MG63 (cell line): Measurements from ENCODE around the gene SORCS3. TPM values are rescaled to one million over a fixed set of nuclear protein-coding genes. Genes with fewer than 3 reads are reported as not detected.

Experiments
- DNase-seq: peaks from one replicate; pipeline ENCODE4 v3.0.0-alpha.2; 2020
- H3K27me3 ChIP-seq: fragments of 250-450 bp; sonication (Bioruptor Pico); 2 replicates; pipeline ENCODE4 v1.5.1; 2020; ENCODE audit warnings: mild to moderate bottlenecking, moderate library complexity
- H3K36me3 ChIP-seq: fragments of 250-450 bp; sonication (Bioruptor Pico); 2 replicates; pipeline ENCODE4 v1.5.1; 2020; ENCODE audit warnings: mild to moderate bottlenecking, moderate library complexity
- H3K4me3 ChIP-seq: fragments of 250-450 bp; sonication (Bioruptor Pico); 2 replicates; pipeline ENCODE4 v1.5.1; 2020; ENCODE audit warnings: mild to moderate bottlenecking, moderate library complexity
- H3K9me3 ChIP-seq: fragments of 250-450 bp; sonication (Bioruptor Pico); 2 replicates; pipeline ENCODE4 v1.5.1; 2020; ENCODE audit warnings: mild to moderate bottlenecking, moderate library complexity
- total RNA-seq: library from RNA; depleted of rRNA; stranded (reverse); fragments of >200 nt; shearing (Covaris generic); gene quantifications from 2 replicates; pipeline ENCODE4 v1.2.3, GENCODE V29; 2014; ENCODE audit warnings: low replicate concordance

The SORCS3 gene
- total RNA-seq, 1 experiment from 2014 or later = not detected

DNA sequence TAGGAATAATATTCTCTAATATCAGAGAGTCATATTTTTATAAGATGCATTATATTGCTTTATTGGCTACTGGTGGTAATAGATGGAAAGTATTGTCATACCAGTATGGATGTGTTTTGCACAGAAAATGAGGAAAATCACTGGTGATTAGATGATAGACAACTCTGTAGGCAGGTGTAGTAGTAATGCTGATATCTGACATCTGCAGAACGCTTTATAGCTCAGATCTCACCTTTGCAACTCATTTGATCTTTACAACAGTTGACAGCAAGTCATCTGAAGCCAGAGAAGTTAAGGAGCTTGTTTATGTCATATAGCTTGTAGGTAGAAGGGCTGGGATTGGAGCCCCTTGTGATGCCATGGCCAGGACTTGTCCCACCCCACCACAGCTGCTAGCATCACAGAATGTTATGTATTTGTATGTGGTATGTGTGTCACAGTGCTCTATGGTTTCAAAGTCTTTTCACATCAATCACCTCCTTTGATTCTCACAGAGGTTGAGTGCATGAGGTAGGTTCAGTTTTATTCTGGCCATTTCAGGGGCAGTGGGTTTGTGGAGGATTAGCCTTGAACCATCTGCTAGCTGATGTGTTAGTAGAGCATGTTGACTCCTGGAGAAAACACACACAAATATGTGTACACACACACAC is 140.0 kb downstream of the SORCS3 start:
- no peaks in the 10 kb centered on the region for H3K9me3 ChIP-seq
- no peak overlapping the region for H3K4me3 ChIP-seq
- no peak for DNase-seq
- no peaks in the 10 kb centered on the region for H3K27me3 ChIP-seq
- H3K36me3 ChIP-seq = no peaks in the 10 kb centered on the region

DNA sequence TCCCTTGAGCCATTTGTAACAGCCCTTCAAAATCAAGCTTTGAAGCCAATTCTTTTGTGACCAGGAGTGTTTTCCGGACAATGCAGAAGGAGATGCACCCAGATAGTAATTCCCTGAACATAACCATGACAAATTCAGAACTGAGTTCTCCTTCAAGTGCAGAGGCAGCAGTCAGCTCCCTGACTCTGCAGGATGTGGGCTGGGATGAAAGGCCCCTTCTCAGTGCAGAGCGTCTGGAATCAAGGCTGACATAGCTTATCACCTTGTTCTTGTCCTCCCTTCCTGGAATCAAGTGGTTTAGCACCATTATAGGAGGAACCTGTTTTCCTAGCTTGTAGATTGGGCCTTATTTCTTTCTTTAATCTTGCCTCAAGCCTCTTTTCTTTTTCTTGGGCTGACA is 143.4 kb downstream of the SORCS3 start:
- no peaks in the 10 kb centered on the region for H3K9me3 ChIP-seq
- DNase-seq = no peak
- no peaks in the 10 kb centered on the region for H3K36me3 ChIP-seq
- no peaks in the 10 kb centered on the region for H3K27me3 ChIP-seq
- H3K4me3 ChIP-seq = no peak overlapping the region

DNA sequence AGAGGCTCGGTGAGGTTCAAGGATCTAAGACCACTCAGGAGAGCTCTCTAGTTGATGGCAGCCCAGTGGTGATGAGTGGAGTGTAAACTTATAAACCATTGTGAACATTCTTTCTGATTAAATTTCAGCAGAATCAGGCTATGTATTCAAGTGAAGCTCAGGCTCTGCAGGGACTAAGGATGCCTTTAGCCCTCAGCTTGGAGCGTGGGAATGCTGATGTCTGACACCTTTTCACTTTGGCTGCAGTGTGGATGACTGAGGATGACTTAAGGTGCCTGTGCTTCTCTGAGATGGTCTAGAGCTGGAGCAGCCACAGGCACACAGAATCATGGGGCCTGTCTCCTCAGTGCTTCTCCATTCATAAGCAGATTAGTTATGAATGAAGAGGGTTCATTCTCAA is 150.4 kb downstream of the SORCS3 start:
- Histone ChIP-seq H3K27me3 (no peaks in the 10 kb centered on the region), H3K9me3 (no peaks in the 10 kb centered on the region), H3K4me3 (no peak overlapping the region), H3K36me3 (no peaks in the 10 kb centered on the region)
- DNase-seq = no peak

DNA sequence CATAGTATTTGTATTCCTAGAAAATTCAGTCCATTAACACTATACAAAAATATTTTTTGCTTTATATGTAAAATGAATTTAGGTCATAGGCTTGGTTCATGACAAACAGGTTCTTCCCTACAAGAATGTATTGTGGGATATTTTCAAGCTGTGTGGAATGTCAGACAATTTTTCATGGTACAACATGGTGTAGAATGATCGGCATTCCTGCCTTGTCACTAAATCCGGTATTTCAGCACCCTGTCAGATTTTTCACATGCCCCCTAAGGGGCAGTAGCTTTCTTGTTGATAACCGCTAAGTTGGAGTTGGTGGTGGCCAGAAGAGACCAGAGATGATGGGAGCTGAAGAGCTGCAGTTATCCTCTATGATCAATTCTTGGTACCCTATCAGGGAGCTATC is 154.3 kb downstream of the SORCS3 start:
- Histone ChIP-seq H3K9me3 (no peaks in the 10 kb centered on the region), H3K27me3 (no peaks in the 10 kb centered on the region), H3K4me3 (no peak overlapping the region), H3K36me3 (no peaks in the 10 kb centered on the region)
- no peak for DNase-seq

DNA sequence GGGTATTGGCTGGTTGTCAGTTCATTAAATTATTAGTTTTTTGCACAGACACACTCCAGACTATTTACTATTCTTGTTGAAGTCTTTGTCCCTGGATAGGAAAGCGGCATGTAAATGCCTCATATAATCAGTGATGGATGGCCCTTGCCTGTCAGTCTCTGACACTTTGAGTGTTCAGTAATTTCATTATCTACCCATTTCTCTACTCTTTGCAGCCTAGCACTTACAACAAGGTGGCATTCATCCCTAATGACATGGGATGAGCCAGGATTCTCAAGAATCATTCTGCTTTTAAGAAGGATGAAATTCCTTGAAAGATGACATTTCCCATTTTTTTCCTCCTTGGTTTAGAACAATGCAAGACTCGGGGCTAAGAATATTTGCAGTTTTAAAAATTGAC is 155.7 kb downstream of the SORCS3 start:
- DNase-seq = no peak

DNA sequence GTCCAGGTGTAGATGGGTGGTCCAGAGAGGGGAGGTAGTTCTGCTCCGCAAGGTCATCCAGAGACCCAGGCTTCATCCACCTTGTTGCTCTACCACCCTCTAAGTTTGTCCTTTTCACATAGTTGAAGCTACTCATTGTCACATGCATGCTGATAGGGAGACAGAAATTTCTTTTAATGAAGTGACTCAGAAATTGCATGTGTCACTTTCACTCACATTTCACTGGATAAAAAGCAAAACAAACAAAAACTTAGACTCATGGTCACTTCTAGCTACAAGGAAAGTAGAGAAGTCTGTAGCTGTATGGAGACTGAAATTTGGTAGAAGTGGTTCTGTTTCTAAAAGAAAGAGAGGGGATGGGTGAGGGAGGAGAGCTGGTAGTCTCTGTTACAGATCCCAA is 161.9 kb downstream of the SORCS3 start:
- Histone ChIP-seq H3K36me3 (no peaks in the 10 kb centered on the region), H3K4me3 (no peak overlapping the region), H3K9me3 (no peaks in the 10 kb centered on the region), H3K27me3 (no peaks in the 10 kb centered on the region)
- DNase-seq = no peak

More for the DNA sequence above, 155.7 kb downstream of the SORCS3 start:
- H3K36me3 ChIP-seq = no peaks in the 10 kb centered on the region
- H3K27me3 ChIP-seq = no peaks in the 10 kb centered on the region
- no peaks in the 10 kb centered on the region for H3K9me3 ChIP-seq
- no peak overlapping the region for H3K4me3 ChIP-seq

DNA sequence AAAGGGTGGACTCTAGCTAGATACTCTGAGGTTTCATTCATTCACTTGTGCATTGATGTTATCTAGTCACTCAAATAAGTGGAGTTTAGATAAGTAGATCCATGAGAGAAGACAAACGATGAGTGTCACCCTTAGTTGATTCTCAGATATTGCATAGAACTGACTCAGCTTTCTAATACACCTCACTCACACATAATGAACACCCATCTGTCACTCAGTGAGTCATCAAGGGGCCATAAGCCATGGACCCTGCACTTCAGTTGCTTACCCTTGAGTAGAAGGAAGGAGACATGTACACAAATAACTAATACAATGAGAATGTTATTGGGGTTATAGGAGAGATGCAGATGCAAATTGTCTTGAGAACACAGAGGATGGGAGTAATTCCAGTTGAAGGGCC is 163.8 kb downstream of the SORCS3 start:
- Histone ChIP-seq H3K9me3 (no peaks in the 10 kb centered on the region; the same call in 1 of the 2 replicates), H3K36me3 (no peaks in the 10 kb centered on the region), H3K27me3 (no peaks in the 10 kb centered on the region), H3K4me3 (no peak overlapping the region)
- DNase-seq = no peak

DNA sequence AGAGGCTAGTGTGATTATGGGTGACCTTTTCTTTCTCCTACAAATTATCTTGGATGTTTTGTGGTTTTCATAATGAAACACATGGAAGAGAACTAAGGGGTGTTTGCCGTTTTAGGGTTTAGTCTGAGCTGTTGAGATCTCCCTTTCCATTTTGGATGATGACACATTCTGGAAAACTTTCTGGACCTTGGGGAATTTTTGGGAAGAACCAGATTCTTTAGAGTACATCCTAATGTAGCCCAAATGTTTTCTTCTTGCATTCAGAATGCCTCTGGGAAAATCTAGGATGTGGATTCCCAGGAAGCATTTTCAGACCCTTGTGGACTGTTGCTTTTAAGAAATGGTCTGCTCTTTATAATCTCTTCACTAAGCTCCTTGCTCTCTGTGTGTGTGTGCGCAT is 165.7 kb downstream of the SORCS3 start:
- H3K9me3 ChIP-seq = no peaks in the 10 kb centered on the region; the same call in 1 of the 2 replicates
- H3K36me3 ChIP-seq = no peaks in the 10 kb centered on the region
- no peak for DNase-seq
- no peaks in the 10 kb centered on the region for H3K27me3 ChIP-seq
- H3K4me3 ChIP-seq = no peak overlapping the region

DNA sequence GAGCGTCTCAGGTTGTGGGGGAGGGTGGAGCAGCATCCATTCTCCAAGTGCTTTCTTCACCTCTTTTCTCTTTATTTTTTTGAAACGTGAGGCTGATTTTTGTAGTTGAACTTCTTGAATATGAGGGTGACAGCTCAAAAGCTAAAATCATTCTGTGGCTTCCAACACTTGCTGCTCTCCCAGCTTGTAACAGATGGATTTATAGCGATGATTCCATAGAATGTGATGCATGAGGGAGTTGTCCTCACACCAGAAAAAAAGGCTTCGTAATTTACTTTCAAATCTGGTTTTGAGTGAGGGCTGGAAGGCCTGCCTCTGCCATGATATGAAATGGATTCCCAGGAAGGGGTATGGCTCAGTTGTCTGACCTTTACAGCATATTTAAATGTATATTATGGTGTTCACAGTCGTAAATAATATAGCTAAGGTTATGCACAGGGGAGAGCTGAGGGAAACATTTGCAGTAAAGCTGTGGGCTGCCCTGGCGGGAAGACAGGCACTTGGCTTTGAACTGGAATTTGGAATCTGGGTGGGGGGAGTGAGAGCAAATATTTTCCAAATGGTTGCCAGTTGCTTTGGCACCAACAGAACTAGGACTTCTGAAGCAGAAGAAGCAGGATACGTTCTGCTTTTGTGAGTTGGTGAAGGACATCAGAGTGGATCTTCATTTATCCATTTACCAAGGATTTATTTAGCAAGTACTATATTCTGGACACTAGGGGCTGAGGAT is 166.7 kb downstream of the SORCS3 start:
- no peaks in the 10 kb centered on the region for H3K27me3 ChIP-seq
- no peaks in the 10 kb centered on the region; the same call in 1 of the 2 replicates for H3K9me3 ChIP-seq
- H3K36me3 ChIP-seq = no peaks in the 10 kb centered on the region
- no peak for DNase-seq
- no peak overlapping the region for H3K4me3 ChIP-seq

DNA sequence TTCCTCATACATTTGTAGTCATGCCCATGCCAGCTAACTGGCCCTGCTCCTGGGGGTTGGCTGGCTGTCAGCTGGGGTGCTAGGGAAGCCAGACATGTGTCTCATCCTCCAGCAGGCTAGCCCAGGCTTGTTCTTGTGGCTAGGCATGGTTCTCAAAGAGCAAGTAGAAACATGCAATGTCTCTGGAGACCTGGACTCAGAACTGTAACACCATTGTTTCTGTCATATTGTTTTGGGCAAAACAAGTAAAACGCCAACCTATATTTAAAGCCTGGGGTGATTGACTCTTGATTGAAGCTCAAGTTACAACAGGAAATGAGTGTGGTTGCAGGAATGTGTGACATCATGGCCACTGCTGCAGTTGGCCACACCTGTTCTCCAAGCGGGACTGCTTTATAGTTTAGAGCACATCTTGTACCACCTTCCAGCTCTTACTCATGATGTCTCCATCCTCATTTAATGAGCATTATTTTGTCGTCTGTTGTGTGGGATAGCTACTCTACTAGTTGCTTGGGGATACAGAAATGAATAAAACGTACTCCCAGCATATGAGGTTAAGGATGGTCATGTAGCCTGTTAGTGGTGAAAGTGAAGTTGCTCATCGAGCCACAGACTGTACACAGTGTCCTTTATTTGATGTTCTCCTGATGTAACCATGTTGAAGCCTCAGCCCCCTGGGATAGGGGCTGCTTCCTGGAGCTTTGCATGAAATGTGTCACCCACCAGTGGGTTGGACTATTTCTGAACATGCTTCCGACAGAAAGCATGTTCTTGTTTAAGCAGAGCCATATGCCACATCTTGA is 168.4 kb downstream of the SORCS3 start:
- peak; percentile 69 for DNase-seq

DNA sequence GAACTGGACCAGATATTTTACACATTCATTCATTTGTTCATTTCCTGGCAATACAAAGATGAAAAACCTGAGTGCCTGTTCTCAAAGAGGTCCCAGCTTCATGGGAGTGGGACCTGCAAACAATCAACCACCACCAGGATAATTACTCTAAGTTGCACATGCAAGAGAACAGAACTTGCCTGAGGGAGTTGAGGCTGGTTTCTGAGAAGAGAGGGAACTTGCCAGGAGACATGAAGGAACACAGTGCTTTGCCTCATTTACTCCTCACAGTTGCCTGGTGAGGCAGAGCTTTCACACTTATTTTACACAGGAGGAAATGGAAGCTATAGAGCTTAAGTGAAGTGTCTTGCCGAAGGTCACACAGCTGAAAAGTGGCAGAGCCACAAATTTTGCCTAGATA is 170.1 kb downstream of the SORCS3 start:
- no peak overlapping the region for H3K4me3 ChIP-seq
- no peaks in the 10 kb centered on the region for H3K36me3 ChIP-seq
- no peaks in the 10 kb centered on the region; the same call in 1 of the 2 replicates for H3K9me3 ChIP-seq
- no peaks in the 10 kb centered on the region for H3K27me3 ChIP-seq
- no peak for DNase-seq

More for the DNA sequence above, 168.4 kb downstream of the SORCS3 start:
- H3K9me3 ChIP-seq = no peaks in the 10 kb centered on the region; the same call in 1 of the 2 replicates
- no peak overlapping the region for H3K4me3 ChIP-seq
- no peaks in the 10 kb centered on the region for H3K27me3 ChIP-seq
- H3K36me3 ChIP-seq = no peaks in the 10 kb centered on the region

DNA sequence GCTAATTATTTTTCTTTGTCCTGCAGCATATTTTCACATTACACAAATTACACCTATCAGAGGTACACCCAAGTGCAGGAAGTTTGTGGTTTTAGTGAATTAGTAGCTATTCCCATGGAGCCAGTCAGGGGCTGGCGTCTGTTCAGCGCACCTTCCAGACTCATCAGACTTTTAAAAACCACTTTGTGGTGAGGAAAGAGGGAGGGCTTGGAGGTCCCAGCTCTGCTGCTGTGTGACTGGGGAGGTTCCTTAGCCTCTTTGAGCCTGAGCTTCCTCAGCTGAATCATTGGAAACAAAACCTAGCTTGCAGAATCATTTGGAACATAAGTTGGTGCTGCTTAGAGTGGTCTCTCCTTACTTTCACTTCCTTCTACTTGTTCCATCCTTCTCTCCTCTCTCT is 175.4 kb downstream of the SORCS3 start:
- Histone ChIP-seq H3K36me3 (no peaks in the 10 kb centered on the region), H3K9me3 (no peaks in the 10 kb centered on the region), H3K27me3 (no peaks in the 10 kb centered on the region), H3K4me3 (no peak overlapping the region)
- no peak for DNase-seq

DNA sequence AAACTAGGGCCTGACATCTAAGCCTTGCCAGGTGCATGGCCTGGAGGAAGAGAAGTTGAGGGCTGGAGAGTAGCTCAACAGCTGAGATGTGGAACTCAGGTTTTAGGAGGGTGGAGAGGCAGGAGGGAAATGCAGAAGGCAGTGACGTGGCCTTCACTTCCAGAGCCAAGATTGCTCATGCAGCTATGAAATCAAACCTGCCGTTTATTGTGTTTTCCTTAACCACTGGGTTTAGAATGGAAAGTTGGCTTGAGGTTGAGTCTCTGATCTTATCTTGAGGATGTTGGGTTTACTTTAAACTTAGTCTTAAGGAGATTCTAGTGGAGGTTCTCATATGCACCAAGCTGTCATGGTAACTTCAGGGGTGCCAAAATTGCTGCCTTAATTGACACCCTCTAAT is 178.6 kb downstream of the SORCS3 start:
- peak; percentile 1 for DNase-seq
- no peaks in the 10 kb centered on the region for H3K9me3 ChIP-seq
- H3K36me3 ChIP-seq = no peaks in the 10 kb centered on the region
- H3K4me3 ChIP-seq = no peak overlapping the region
- H3K27me3 ChIP-seq = no peaks in the 10 kb centered on the region

DNA sequence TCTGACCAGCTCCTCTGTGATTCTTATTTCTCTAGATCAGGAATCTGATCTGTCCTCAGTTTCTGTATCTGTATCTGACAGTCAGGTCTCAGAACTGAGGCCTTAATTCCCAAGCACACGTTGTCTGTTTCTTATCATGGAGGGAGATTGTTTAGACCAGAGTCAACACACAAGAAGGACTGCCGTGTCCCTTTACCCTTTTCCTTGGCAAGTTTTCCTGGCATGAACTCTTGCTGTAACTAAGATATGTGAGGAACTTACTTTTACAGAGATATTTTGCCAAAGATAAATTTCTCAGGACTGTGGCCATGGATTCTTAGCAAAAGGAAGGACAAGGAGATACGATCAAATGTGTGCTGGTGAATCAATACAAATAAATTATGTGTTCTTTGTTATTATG is 181.0 kb downstream of the SORCS3 start:
- Histone ChIP-seq H3K36me3 (no peaks in the 10 kb centered on the region), H3K4me3 (no peak overlapping the region), H3K9me3 (no peaks in the 10 kb centered on the region), H3K27me3 (no peaks in the 10 kb centered on the region)
- no peak for DNase-seq

DNA sequence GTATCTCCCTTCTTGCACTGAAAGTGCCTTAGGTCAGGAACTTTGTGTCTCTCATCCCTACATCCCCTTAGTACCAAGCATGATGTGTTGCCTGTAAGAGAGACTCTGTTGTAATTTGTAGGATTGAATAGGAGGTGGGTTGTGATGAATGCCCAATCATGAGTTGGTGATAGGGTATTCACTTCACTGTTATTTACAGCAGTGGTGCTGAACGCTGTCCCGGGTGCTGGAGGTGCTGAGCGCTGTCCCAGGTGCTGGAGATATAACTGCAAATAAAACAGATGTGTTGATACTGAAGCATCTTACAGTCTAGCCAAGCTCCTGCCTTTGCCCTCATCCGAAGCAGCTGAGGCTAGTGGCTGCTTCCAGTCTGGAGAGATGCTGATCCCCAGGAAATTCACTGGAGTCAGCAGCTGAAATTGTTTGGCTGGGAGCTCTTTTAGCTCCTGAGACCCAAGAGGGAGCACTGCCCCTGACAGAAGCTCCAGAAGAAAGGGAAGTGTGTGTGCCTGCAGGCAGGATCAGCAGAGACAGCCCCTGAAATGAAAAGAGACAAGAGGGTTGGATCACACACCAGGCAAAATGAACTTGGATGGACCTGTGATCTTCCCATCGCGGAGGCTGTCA is 183.4 kb downstream of the SORCS3 start:
- no peaks in the 10 kb centered on the region for H3K27me3 ChIP-seq
- DNase-seq = peak; percentile 12
- H3K36me3 ChIP-seq = no peaks in the 10 kb centered on the region
- no peak overlapping the region for H3K4me3 ChIP-seq
- H3K9me3 ChIP-seq = no peaks in the 10 kb centered on the region

DNA sequence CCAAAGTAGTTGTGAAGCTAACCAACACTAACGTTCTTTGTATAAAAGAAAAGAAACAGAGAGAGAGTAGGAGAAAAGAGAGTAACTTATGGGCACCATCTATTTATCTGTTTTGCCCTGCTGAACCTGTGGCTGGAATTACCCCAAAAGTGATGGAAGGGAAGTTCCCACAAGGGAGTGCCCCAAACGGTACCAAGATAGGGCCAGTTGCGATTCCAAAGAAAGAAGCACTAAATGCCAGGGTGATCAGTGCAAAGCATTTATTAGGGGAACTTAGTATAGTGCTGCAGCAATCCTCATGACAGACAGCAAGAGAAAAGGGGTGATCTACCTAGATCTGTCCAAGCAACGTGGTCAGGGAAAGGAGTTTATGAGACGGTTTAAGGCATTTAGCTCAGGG is 190.2 kb downstream of the SORCS3 start:
- no peak for DNase-seq
- H3K4me3 ChIP-seq = no peak overlapping the region
- H3K9me3 ChIP-seq = no peaks in the 10 kb centered on the region
- H3K36me3 ChIP-seq = no peaks in the 10 kb centered on the region
- no peaks in the 10 kb centered on the region for H3K27me3 ChIP-seq

DNA sequence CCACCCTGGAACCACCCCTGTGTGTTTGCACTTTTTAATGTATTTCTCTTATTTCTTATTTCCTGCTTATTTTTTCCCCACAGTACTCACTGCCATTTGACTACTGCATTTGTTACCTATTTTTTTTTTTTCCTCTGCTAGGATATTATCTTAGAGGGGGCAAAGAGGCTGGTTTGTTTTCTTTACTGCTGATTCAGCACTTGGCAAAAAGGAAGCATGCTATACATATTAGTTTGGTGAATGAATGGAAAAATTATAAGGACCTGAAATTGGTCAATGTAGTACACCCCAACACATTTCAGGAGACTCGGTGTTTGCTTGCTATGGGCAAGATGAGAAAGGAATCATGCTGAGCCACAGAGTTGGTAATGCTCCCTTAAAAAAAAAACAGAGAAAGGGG is 193.5 kb downstream of the SORCS3 start:
- Histone ChIP-seq H3K27me3 (no peaks in the 10 kb centered on the region), H3K9me3 (no peaks in the 10 kb centered on the region), H3K4me3 (no peak overlapping the region), H3K36me3 (no peaks in the 10 kb centered on the region)
- no peak for DNase-seq
